ENCODE data around the gene MOV10L1. TPM values are rescaled to one million over a fixed set of nuclear protein-coding genes. Genes with fewer than 3 reads are reported as not detected.

MOV10L1 gene
- total and polyA plus RNA-seq, 2 experiments from 2014 or later: 0.73 to 1.8 TPM

DNA sequence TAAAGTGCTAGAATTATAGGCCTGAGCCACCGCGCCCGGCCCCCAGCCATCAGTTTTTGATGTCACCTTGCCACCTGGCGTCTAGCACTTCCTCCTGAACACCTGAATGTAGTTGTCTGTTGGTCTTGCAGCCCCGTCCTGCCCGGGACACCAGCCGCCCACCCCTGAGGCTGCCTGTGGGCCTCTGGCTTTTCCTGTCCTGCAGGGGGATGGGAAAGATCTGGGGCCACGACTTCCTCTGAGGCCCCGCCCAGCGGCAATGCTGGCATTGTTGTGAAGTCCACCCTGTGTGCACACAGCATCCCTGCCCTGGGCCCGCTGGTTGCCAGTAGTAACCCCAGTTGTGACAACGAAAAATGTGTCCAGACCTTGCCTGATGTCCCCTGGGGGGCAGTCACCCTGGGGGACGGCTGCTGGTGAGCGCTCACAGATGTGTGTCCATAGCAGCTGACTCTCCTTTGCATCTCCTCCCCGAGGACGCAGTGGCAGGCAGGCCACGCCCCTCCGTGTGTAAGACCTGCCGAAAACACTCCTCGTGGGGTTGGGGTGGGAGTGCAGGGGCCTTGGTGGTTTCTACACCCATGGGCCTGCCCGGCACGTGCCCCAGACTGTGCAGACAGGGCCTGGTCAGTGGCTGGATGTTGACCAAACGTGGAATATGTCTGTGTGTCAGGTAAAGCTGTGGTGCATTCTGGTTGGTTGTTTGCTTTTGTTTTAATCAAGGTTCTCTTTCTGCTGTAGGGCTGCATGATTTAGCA is 117.8 kb downstream of the MOV10L1 start (continued):
- TF ChIP-seq, protein P1, sequence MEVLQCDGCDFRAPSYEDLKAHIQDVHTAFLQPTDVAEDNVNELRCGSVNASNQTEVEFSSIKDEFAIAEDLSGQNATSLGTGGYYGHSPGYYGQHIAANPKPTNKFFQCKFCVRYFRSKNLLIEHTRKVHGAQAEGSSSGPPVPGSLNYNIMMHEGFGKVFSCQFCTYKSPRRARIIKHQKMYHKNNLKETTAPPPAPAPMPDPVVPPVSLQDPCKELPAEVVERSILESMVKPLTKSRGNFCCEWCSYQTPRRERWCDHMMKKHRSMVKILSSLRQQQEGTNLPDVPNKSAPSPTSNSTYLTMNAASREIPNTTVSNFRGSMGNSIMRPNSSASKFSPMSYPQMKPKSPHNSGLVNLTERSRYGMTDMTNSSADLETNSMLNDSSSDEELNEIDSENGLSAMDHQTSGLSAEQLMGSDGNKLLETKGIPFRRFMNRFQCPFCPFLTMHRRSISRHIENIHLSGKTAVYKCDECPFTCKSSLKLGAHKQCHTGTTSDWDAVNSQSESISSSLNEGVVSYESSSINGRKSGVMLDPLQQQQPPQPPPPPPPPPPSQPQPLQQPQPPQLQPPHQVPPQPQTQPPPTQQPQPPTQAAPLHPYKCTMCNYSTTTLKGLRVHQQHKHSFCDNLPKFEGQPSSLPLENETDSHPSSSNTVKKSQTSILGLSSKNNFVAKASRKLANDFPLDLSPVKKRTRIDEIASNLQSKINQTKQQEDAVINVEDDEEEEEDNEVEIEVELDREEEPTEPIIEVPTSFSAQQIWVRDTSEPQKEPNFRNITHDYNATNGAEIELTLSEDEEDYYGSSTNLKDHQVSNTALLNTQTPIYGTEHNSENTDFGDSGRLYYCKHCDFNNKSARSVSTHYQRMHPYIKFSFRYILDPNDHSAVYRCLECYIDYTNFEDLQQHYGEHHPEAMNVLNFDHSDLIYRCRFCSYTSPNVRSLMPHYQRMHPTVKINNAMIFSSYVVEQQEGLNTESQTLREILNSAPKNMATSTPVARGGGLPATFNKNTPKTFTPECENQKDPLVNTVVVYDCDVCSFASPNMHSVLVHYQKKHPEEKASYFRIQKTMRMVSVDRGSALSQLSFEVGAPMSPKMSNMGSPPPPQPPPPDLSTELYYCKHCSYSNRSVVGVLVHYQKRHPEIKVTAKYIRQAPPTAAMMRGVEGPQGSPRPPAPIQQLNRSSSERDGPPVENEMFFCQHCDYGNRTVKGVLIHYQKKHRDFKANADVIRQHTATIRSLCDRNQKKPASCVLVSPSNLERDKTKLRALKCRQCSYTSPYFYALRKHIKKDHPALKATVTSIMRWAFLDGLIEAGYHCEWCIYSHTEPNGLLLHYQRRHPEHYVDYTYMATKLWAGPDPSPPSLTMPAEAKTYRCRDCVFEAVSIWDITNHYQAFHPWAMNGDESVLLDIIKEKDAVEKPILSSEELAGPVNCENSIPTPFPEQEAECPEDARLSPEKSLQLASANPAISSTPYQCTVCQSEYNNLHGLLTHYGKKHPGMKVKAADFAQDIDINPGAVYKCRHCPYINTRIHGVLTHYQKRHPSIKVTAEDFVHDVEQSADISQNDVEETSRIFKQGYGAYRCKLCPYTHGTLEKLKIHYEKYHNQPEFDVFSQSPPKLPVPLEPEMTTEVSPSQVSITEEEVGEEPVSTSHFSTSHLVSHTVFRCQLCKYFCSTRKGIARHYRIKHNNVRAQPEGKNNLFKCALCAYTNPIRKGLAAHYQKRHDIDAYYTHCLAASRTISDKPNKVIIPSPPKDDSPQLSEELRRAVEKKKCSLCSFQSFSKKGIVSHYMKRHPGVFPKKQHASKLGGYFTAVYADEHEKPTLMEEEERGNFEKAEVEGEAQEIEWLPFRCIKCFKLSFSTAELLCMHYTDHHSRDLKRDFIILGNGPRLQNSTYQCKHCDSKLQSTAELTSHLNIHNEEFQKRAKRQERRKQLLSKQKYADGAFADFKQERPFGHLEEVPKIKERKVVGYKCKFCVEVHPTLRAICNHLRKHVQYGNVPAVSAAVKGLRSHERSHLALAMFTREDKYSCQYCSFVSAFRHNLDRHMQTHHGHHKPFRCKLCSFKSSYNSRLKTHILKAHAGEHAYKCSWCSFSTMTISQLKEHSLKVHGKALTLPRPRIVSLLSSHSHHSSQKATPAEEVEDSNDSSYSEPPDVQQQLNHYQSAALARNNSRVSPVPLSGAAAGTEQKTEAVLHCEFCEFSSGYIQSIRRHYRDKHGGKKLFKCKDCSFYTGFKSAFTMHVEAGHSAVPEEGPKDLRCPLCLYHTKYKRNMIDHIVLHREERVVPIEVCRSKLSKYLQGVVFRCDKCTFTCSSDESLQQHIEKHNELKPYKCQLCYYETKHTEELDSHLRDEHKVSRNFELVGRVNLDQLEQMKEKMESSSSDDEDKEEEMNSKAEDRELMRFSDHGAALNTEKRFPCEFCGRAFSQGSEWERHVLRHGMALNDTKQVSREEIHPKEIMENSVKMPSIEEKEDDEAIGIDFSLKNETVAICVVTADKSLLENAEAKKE (CRISPR knock-in tag; IDR thresholded peaks at IDR 0.05): no peak
- TF ChIP-seq CREB1 (CRISPR knock-in tag; IDR thresholded peaks at IDR 0.05; ENCODE audit: low read depth): no peak
- no peak for TF ChIP-seq ZNF331 (CRISPR knock-in tag; IDR thresholded peaks at IDR 0.05; ENCODE audit: low read depth)

DNA sequence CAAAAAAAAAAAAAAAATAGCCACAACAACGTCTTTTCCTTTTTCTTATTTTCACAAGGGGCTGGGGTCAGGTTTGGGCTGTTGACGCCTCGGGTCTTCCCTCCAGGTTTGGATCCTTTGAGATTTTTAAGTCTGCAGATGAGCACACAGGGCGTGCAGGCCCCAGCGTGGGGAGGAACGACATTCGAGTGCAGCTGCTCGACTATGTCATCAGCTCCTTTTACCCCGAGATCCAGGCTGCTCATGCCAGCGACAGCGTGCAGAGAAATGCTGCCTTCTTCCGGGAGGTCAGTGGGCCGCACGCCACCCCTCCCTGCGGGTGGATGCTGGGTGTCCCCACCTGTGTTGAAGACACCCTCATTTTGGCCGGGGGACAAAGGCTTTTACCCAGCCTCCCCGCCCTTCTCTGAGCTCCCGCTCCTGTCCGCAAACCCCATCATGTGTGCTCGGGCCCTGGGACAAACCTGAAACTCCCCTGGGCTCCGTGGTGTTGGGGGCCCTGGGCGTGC is 118.7 kb downstream of the MOV10L1 start:
- H3K4me1 Mint-ChIP-seq: 0 out of 3 replicates have a peak, but pooled peaks cover 2% of the 10 kb centered on the region
- no peak overlapping the region; the same call in 1 of the 2 replicates for H3K27ac Mint-ChIP-seq
- H3F3A ChIP-seq (replicated peaks; ENCODE audit: low read depth): peaks cover 2% of the 10 kb centered on the region; the same call in 1 of the 2 replicates
- H3K4me2 ChIP-seq: no peak overlapping the region
- H3K79me2 ChIP-seq (replicated peaks; ENCODE audit: insufficient read depth): peaks cover 18% of the 10 kb centered on the region
- no peaks in the 10 kb centered on the region for H3K27me3 ChIP-seq (ENCODE audit: insufficient read depth)
- 0 out of 2 replicates have a peak, but pooled peaks cover 7% of the 10 kb centered on the region for H3K36me3 ChIP-seq (ENCODE audit: insufficient read depth)
- no peak overlapping the region for H3K4me3 Mint-ChIP-seq
- H4K20me1 ChIP-seq (replicated peaks; ENCODE audit: insufficient read depth): peaks cover 11% of the 10 kb centered on the region
- no peak overlapping the region for H3K4me3 ChIP-seq
- no peak overlapping the region for H3K27ac ChIP-seq (ENCODE audit: low read depth)
- no peaks in the 10 kb centered on the region for H3K4me1 ChIP-seq (ENCODE audit: insufficient read depth)
- H3K27me3 Mint-ChIP-seq (ENCODE audit: insufficient read depth, low read depth, poor library complexity): peaks cover 9% of the 10 kb centered on the region
- no peak overlapping the region for H2AFZ ChIP-seq
- no peaks in the 10 kb centered on the region for H3K9me2 ChIP-seq (ENCODE audit: insufficient read depth)
- ATAC-seq: no peak
- H3K36me3 Mint-ChIP-seq (ENCODE audit: low read depth): peaks cover 43% of the 10 kb centered on the region
- DNase-seq (ENCODE audit: low spot score): no peak
- TF ChIP-seq EZH2 (IDR thresholded peaks at IDR 0.05; ENCODE audit: low read depth, unreplicated experiment): no peak
- TF ChIP-seq, protein P2, sequence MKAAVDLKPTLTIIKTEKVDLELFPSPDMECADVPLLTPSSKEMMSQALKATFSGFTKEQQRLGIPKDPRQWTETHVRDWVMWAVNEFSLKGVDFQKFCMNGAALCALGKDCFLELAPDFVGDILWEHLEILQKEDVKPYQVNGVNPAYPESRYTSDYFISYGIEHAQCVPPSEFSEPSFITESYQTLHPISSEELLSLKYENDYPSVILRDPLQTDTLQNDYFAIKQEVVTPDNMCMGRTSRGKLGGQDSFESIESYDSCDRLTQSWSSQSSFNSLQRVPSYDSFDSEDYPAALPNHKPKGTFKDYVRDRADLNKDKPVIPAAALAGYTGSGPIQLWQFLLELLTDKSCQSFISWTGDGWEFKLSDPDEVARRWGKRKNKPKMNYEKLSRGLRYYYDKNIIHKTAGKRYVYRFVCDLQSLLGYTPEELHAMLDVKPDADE (IDR thresholded peaks at IDR 0.05): no peak
- TF ChIP-seq, protein P1 (CRISPR knock-in tag; IDR thresholded peaks at IDR 0.05): no peak
- peaks cover 5% of the 10 kb centered on the region; the same call in 2 of the 3 replicates for H3K9me3 Mint-ChIP-seq

Data from GM23338 (cell line).